Measurements from ENCODE around the gene ELOVL6. TPM values are rescaled to one million over a fixed set of nuclear protein-coding genes. Genes with fewer than 3 reads are reported as not detected.

Gene ELOVL6
- total RNA-seq, 2 experiments from 2014 or later: 17.4 to 18.7 TPM

DNA sequence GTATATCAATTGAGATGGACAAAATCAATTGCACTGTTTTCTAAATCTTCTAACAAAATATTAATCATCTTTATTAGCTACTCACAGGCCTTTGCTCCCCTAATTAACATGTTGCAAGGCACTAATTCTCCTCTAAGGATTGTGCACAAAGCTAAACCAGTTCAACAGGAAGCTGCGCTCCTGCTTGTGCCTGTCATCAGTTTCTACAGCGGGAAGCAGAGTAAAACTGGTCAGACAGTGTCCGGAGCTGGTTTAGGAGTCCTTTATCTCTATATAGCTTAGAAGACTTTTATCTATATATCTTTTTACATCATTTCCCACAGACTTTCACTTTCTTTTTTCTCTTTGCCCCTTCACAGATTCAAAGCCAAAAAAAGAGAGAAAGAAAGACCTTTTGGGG lies 79.1 kb downstream of the ELOVL6 start:
- Mint-ChIP-seq H3K27me3 (ENCODE audit: low read depth) (no peaks in the 10 kb centered on the region), H3K4me3 (no peak overlapping the region), H3K4me1 (ENCODE audit: low read depth) (peaks cover 8% of the 10 kb centered on the region), H3K36me3 (ENCODE audit: low read depth) (peaks cover 2% of the 10 kb centered on the region), H3K9me3 (ENCODE audit: insufficient read depth) (no peaks in the 10 kb centered on the region), H3K27ac (no peak overlapping the region)
- peak; percentile 23 for DNase-seq
- ChIA-PET CTCF (interaction anchor here (0.7 kb wide), 2 partner anchors 18 to 121 kb away, joined by 3 to 4 read pairs; no protein-coding TSS in a partner anchor), POLR2A (interaction anchor here (0.6 kb wide), 1 partner anchor 78 kb away, joined by 4 read pairs; no protein-coding TSS in a partner anchor)
- ATAC-seq: no peak

DNA sequence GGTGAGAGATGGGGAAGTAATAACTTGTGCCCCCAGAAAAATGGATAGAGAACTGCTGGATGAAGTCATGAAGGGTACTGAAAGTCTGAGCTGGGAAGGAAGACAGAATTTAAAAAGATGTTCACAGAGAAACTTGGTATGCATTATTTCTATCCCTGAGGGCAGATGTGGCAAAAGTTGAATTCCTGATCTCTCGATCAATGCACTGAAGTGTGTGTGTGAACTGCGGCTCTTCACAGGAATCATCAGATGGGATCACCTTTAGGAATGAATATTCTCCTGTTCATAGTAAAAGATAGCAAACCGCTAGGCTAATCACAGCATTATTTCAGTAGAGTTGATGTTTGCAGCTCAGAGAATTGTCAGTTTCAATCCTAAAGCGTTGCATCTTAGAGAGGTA lies 86.4 kb downstream of the ELOVL6 start:
- H3K36me3 Mint-ChIP-seq (ENCODE audit: low read depth): peaks cover 10% of the 10 kb centered on the region
- ChIA-PET CTCF (interaction anchor here (1.3 kb wide), 1 partner anchor 113 kb away, joined by 3 read pairs; no protein-coding TSS in a partner anchor), POLR2A (no interaction called here)
- no peaks in the 10 kb centered on the region for H3K4me1 Mint-ChIP-seq (ENCODE audit: low read depth)
- no peak overlapping the region for H3K27ac Mint-ChIP-seq
- no peak for DNase-seq
- no peaks in the 10 kb centered on the region for H3K9me3 Mint-ChIP-seq (ENCODE audit: insufficient read depth)
- ATAC-seq: no peak
- no peak overlapping the region for H3K4me3 Mint-ChIP-seq
- no peaks in the 10 kb centered on the region for H3K27me3 Mint-ChIP-seq (ENCODE audit: low read depth)

DNA sequence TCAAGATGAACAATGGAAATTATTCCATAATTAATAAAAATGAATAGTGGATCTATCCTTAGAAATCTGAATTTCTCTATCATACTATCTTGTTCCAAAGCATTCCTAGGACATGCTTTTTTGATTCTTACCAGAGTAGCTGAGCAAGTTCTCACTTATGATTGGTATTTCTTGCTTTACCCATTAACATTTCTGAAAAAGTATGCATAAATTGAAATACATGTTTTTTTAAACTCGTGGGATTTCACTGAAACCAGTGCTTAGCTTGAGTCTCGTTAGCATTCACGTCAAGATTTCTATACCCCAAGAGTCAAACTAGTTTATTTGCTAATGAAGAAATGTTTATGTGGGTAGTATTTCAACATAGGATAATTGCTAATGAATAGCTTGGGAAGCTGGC lies 89.0 kb downstream of the ELOVL6 start:
- DNase-seq (no peak), ATAC-seq (no peak)
- no peaks in the 10 kb centered on the region for H3K9me3 Mint-ChIP-seq (ENCODE audit: insufficient read depth)
- no peak overlapping the region for H3K4me3 Mint-ChIP-seq
- no peaks in the 10 kb centered on the region for H3K4me1 Mint-ChIP-seq (ENCODE audit: low read depth)
- no peak overlapping the region for H3K27ac Mint-ChIP-seq
- peaks cover 10% of the 10 kb centered on the region for H3K36me3 Mint-ChIP-seq (ENCODE audit: low read depth)
- ChIA-PET POLR2A (no interaction called here), CTCF (interaction anchor here (1.6 kb wide), 1 partner anchor 20 kb away, joined by 5 read pairs; no protein-coding TSS in a partner anchor)
- no peaks in the 10 kb centered on the region for H3K27me3 Mint-ChIP-seq (ENCODE audit: low read depth)

DNA sequence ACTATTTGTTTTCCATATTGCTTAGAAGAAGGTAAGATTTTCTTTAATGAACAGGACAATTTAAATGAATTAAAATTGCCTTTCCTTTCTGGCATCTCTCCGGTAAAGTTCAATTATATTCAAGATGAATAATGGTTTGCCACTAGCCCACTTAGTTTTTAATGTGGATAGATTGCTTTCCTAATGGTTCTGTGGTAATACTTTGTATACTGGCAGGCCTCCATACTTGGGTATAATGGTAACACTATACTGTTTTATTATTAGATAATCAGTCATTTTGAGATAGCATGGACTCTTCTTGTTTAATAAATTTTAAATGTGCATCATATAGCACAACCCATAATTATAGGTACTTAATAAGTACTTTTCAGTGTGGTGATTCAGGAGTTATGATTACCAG lies 89.5 kb downstream of the ELOVL6 start:
- ChIA-PET CTCF (interaction anchor here (1.6 kb wide), 1 partner anchor 20 kb away, joined by 5 read pairs; no protein-coding TSS in a partner anchor), POLR2A (no interaction called here)
- Mint-ChIP-seq H3K27me3 (ENCODE audit: low read depth) (no peaks in the 10 kb centered on the region), H3K27ac (no peak overlapping the region), H3K4me1 (ENCODE audit: low read depth) (no peaks in the 10 kb centered on the region), H3K36me3 (ENCODE audit: low read depth) (peaks cover 11% of the 10 kb centered on the region), H3K9me3 (ENCODE audit: insufficient read depth) (no peaks in the 10 kb centered on the region), H3K4me3 (no peak overlapping the region)
- DNase-seq: no peak
- ATAC-seq: no peak

- ChIA-PET CTCF (interaction anchor here (1.6 kb wide), 1 partner anchor 19 kb away, joined by 5 read pairs; no protein-coding TSS in a partner anchor), POLR2A (no interaction called here)
- peaks cover 9% of the 10 kb centered on the region for H3K36me3 Mint-ChIP-seq (ENCODE audit: low read depth)
- H3K4me1 Mint-ChIP-seq (ENCODE audit: low read depth): no peaks in the 10 kb centered on the region
- no peak for DNase-seq
- no peak for ATAC-seq
- H3K27me3 Mint-ChIP-seq (ENCODE audit: low read depth): no peaks in the 10 kb centered on the region
- no peak overlapping the region for H3K27ac Mint-ChIP-seq
- no peaks in the 10 kb centered on the region for H3K9me3 Mint-ChIP-seq (ENCODE audit: insufficient read depth)
- H3K4me3 Mint-ChIP-seq: no peak overlapping the region
These were observed 90.0 kb downstream of the ELOVL6 start for GRCh38 chr4:110108422-110108821.

GRCh38 chr4:110107866-110108265 lies 90.5 kb downstream of the ELOVL6 start:
- peaks cover 11% of the 10 kb centered on the region for H3K36me3 Mint-ChIP-seq (ENCODE audit: low read depth)
- ChIA-PET CTCF (interaction anchor here (1.6 kb wide), 1 partner anchor 19 kb away, joined by 5 read pairs; no protein-coding TSS in a partner anchor), POLR2A (no interaction called here)

DNA sequence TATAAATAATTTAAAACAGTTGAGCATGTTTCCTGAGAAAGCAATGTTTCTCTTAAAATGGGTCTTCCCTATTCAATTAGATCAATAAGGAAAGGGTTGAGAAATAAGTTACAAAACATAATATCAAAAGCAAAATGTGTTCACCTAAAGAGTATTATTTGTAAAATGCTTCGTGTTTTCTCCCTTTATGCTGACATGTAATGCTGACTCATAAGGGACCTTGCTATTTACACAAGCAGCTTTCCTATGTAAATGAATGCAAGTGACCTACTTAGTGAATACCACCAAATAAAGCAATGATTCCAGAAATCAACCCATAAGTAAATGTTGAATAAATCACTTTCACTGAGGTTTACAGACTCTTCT lies 91.5 kb downstream of the ELOVL6 start:
- H3K4me1 Mint-ChIP-seq (ENCODE audit: low read depth): no peaks in the 10 kb centered on the region
- no peaks in the 10 kb centered on the region for H3K27me3 Mint-ChIP-seq (ENCODE audit: low read depth)
- no peak overlapping the region for H3K27ac Mint-ChIP-seq
- DNase-seq (no peak), ATAC-seq (no peak)
- CTCF ChIA-PET: no interaction called here
- H3K36me3 Mint-ChIP-seq (ENCODE audit: low read depth): peaks cover 8% of the 10 kb centered on the region
- POLR2A ChIA-PET: no interaction called here
- no peaks in the 10 kb centered on the region for H3K9me3 Mint-ChIP-seq (ENCODE audit: insufficient read depth)
- no peak overlapping the region for H3K4me3 Mint-ChIP-seq

More at GRCh38 chr4:110107866-110108265, 90.5 kb downstream of the ELOVL6 start:
- DNase-seq (no peak), ATAC-seq (no peak)
- H3K4me1 Mint-ChIP-seq (ENCODE audit: low read depth): no peaks in the 10 kb centered on the region
- H3K9me3 Mint-ChIP-seq (ENCODE audit: insufficient read depth): no peaks in the 10 kb centered on the region
- no peaks in the 10 kb centered on the region for H3K27me3 Mint-ChIP-seq (ENCODE audit: low read depth)
- H3K27ac Mint-ChIP-seq: no peak overlapping the region
- H3K4me3 Mint-ChIP-seq: no peak overlapping the region

GRCh38 chr4:110104661-110105060 lies 93.8 kb downstream of the ELOVL6 start:
- H3K27ac Mint-ChIP-seq: no peak overlapping the region
- no peaks in the 10 kb centered on the region for H3K9me3 Mint-ChIP-seq (ENCODE audit: insufficient read depth)
- H3K36me3 Mint-ChIP-seq (ENCODE audit: low read depth): peaks cover 5% of the 10 kb centered on the region
- peaks cover 2% of the 10 kb centered on the region for H3K4me1 Mint-ChIP-seq (ENCODE audit: low read depth)
- no peak overlapping the region for H3K4me3 Mint-ChIP-seq
- no peaks in the 10 kb centered on the region for H3K27me3 Mint-ChIP-seq (ENCODE audit: low read depth)
- DNase-seq: no peak
- POLR2A ChIA-PET: no interaction called here
- no peak for ATAC-seq
- CTCF ChIA-PET: no interaction called here

- no peaks in the 10 kb centered on the region for H3K9me3 Mint-ChIP-seq (ENCODE audit: insufficient read depth)
- H3K4me1 Mint-ChIP-seq (ENCODE audit: low read depth): peaks cover 8% of the 10 kb centered on the region
- H3K36me3 Mint-ChIP-seq (ENCODE audit: low read depth): peaks cover 5% of the 10 kb centered on the region
- H3K27ac Mint-ChIP-seq: no peak overlapping the region
- no peak for ATAC-seq
- POLR2A ChIA-PET: no interaction called here
- no peak overlapping the region for H3K4me3 Mint-ChIP-seq
- no peak for DNase-seq
- CTCF ChIA-PET: no interaction called here
- H3K27me3 Mint-ChIP-seq (ENCODE audit: low read depth): no peaks in the 10 kb centered on the region
These were observed 98.8 kb downstream of the ELOVL6 start for GRCh38 chr4:110099638-110100037.

- H3K9me3 Mint-ChIP-seq (ENCODE audit: insufficient read depth): no peaks in the 10 kb centered on the region
- H3K4me3 Mint-ChIP-seq: no peak overlapping the region
- CTCF ChIA-PET: interaction anchor here (1.3 kb wide), 1 partner anchor 43 kb away, joined by 3 read pairs; no protein-coding TSS in a partner anchor
- no peaks in the 10 kb centered on the region for H3K36me3 Mint-ChIP-seq (ENCODE audit: low read depth)
- no peak for DNase-seq
- H3K27ac Mint-ChIP-seq: no peak overlapping the region
- H3K4me1 Mint-ChIP-seq (ENCODE audit: low read depth): peaks cover 10% of the 10 kb centered on the region
- ATAC-seq: no peak
- H3K27me3 Mint-ChIP-seq (ENCODE audit: low read depth): no peaks in the 10 kb centered on the region
- POLR2A ChIA-PET: no interaction called here
These were observed 102.0 kb downstream of the ELOVL6 start for GRCh38 chr4:110096405-110096804.

- Mint-ChIP-seq H3K27me3 (ENCODE audit: low read depth) (no peaks in the 10 kb centered on the region), H3K9me3 (ENCODE audit: insufficient read depth) (peaks cover 3% of the 10 kb centered on the region), H3K36me3 (ENCODE audit: low read depth) (peaks cover 6% of the 10 kb centered on the region), H3K4me1 (ENCODE audit: low read depth) (peaks cover 24% of the 10 kb centered on the region), H3K4me3 (no peak overlapping the region), H3K27ac (no peak overlapping the region)
- no peak for ATAC-seq
- CTCF ChIA-PET: no interaction called here
- POLR2A ChIA-PET: no interaction called here
- DNase-seq: no peak
These were observed 105.8 kb downstream of the ELOVL6 start for GRCh38 chr4:110092646-110093045.

DNA sequence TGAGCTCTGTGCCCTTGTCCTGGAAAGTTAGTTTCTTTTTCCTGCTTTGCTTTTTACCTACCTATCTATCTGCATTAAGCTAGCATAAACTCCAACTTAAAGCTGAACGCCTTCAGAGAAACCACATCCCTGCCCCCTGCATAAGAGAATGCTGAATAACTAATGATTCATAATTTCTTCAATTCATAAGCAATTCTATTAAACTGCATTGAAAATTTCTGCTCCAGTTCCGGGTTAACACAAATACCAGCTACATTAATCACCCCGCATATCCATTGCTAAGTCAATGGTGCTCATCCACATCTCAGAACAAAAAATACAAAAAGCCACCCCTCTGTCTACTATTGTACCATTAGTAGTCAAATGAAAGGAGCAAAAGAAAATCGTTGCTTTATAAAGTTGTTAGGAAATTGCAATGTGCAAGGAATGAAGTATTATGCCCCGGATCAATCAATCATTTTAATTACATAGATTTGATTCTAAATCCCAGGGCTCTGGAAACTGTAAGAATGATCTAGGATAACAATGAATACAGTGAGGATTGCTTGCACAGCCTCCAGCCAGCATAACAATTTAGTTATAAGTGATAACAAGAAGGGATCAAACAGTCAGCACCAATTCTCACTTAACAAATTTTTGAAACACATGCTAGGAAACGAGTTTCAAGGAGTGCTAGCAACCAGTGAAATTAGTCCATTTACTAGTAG lies 106.8 kb downstream of the ELOVL6 start:
- CTCF ChIA-PET: interaction anchor here (0.8 kb wide), 1 partner anchor 42 kb away, joined by 3 read pairs; no protein-coding TSS in a partner anchor
- Mint-ChIP-seq H3K36me3 (ENCODE audit: low read depth) (peaks cover 6% of the 10 kb centered on the region), H3K27ac (no peak overlapping the region), H3K4me3 (no peak overlapping the region), H3K4me1 (ENCODE audit: low read depth) (peaks cover 24% of the 10 kb centered on the region), H3K27me3 (ENCODE audit: low read depth) (no peaks in the 10 kb centered on the region), H3K9me3 (ENCODE audit: insufficient read depth) (peaks cover 3% of the 10 kb centered on the region)
- no peak for DNase-seq
- POLR2A ChIA-PET: interaction anchor here (0.6 kb wide), 1 partner anchor 33 kb away, joined by 3 read pairs; no protein-coding TSS in a partner anchor
- no peak for ATAC-seq
